ENCODE measurements around the gene C4BPB.
"Not testable (repeated sequence)": the region's sequence is repeated elsewhere in the genome, so short reads cannot be mapped to it uniquely, and the experiment has no call there.

C4BPB gene

GRCh38 chr1:207088701-207089626 is at the start of gene C4BPB:
TSS of gene C4BPB (plus strand) at chr1:207088860. CDS start at chr1:207089532, 672 bp downstream.
- no peak for DNase-seq (ENCODE audit: low read depth)
- H3K4me3 ChIP-seq (ENCODE audit: low read depth, low read length), result no peak within 1 kb of the TSS

GRCh38 chr1:207039380-207040180 is 49.1 kb upstream of the C4BPB start:
- H3K4me3 ChIP-seq (ENCODE audit: low read depth, low read length), result no peak overlapping the region
- DNase-seq (ENCODE audit: low read depth), result no peak

- H3K4me3 ChIP-seq (ENCODE audit: low read depth, low read length), result no peak overlapping the region
Observed at GRCh38 chr1:207040181-207040533, 48.5 kb upstream of the C4BPB start.

GRCh38 chr1:207041397-207041796 is 47.3 kb upstream of the C4BPB start:
- H3K4me3 ChIP-seq (ENCODE audit: low read depth, low read length); DNase-seq (ENCODE audit: low read depth): not testable (repeated sequence)

More at GRCh38 chr1:207040181-207040533, 48.5 kb upstream of the C4BPB start:
- no peak for DNase-seq (ENCODE audit: low read depth)

GRCh38 chr1:207045453-207045852 is 43.2 kb upstream of the C4BPB start:
- DNase-seq (ENCODE audit: low read depth), result no peak
- H3K4me3 ChIP-seq (ENCODE audit: low read depth, low read length), result no peak overlapping the region

- no peak overlapping the region for H3K4me3 ChIP-seq (ENCODE audit: low read depth, low read length)
- DNase-seq (ENCODE audit: low read depth), result no peak
Observed at GRCh38 chr1:207047505-207047904, 41.2 kb upstream of the C4BPB start.

- DNase-seq (ENCODE audit: low read depth), result no peak
- H3K4me3 ChIP-seq (ENCODE audit: low read depth, low read length), result no peak overlapping the region
Observed at GRCh38 chr1:207048041-207048440, 40.6 kb upstream of the C4BPB start.

GRCh38 chr1:207049054-207049453 is 39.6 kb upstream of the C4BPB start:
- H3K4me3 ChIP-seq (ENCODE audit: low read depth, low read length), result no peak overlapping the region
- DNase-seq (ENCODE audit: low read depth), result no peak

GRCh38 chr1:207049514-207049913 is 39.1 kb upstream of the C4BPB start:
- peak overlapping the region; percentile 99 for H3K4me3 ChIP-seq (ENCODE audit: low read depth, low read length)
- DNase-seq (ENCODE audit: low read depth), result no peak

- no peak for DNase-seq (ENCODE audit: low read depth)
- H3K4me3 ChIP-seq (ENCODE audit: low read depth, low read length), result peak overlapping the region; percentile 99
Observed at GRCh38 chr1:207049974-207050391, 38.7 kb upstream of the C4BPB start.

- peak overlapping the region; percentile 99 for H3K4me3 ChIP-seq (ENCODE audit: low read depth, low read length)
- DNase-seq (ENCODE audit: low read depth), result peak; percentile 71
Observed at GRCh38 chr1:207050480-207051190, 38.0 kb upstream of the C4BPB start.

- DNase-seq (ENCODE audit: low read depth), result no peak
- peak within 1 kb of the TSS; percentile 99 for H3K4me3 ChIP-seq (ENCODE audit: low read depth, low read length)
Observed at GRCh38 chr1:207051191-207051943, 37.3 kb upstream of the C4BPB start, which contains the start of gene YOD1. TSS of gene YOD1 (minus strand) at chr1:207051208. CDS start at chr1:207051030, 178 bp downstream.

GRCh38 chr1:207052911-207053769 is 35.5 kb upstream of the C4BPB start, which contains the start of gene PFKFB2:
TSS of gene PFKFB2 (plus strand) at chr1:207053275. CDS start at chr1:207054718, 1,443 bp downstream.
- DNase-seq (ENCODE audit: low read depth), result peak; percentile 74
- peak within 1 kb of the TSS; percentile 68 for H3K4me3 ChIP-seq (ENCODE audit: low read depth, low read length)

- no peak overlapping the region for H3K4me3 ChIP-seq (ENCODE audit: low read depth, low read length)
- DNase-seq (ENCODE audit: low read depth), result no peak
Observed at GRCh38 chr1:207054491-207054890, 34.2 kb upstream of the C4BPB start.

GRCh38 chr1:207055386-207056001 is 33.2 kb upstream of the C4BPB start:
- DNase-seq (ENCODE audit: low read depth), result no peak

GRCh38 chr1:207056673-207057072 is 32.0 kb upstream of the C4BPB start:
- H3K4me3 ChIP-seq (ENCODE audit: low read depth, low read length), result no peak overlapping the region
- DNase-seq (ENCODE audit: low read depth), result no peak

More at GRCh38 chr1:207055386-207056001, 33.2 kb upstream of the C4BPB start:
- H3K4me3 ChIP-seq (ENCODE audit: low read depth, low read length), result no peak overlapping the region

GRCh38 chr1:207058252-207058651 is 30.4 kb upstream of the C4BPB start:
- DNase-seq (ENCODE audit: low read depth), result no peak
- H3K4me3 ChIP-seq (ENCODE audit: low read depth, low read length), result no peak overlapping the region

Measured in skeletal muscle cell (primary cell).